OCI-LY3 (cell line): ENCODE measurements around the gene PRSS8.

Experiments
- H2AFZ ChIP-seq: fragments of 200-600, 300-600 bp; shearing (Covaris generic); 2 replicates; pipeline ENCODE4 v1.6.0; 2014; ENCODE audit warnings: antibody characterized with exemption, low read depth, low read length
- H3K27ac ChIP-seq: fragments of 200-600, 300-600 bp; sonication (generic); 2 replicates; pipeline ENCODE4 v1.5.1; 2014; ENCODE audit warnings: mild to moderate bottlenecking, low read length, moderate library complexity, mixed read lengths
- H3K27me3 ChIP-seq: fragments of 200-600, 300-600 bp; sonication (generic); 2 replicates; pipeline ENCODE4 v1.6.1; 2014; ENCODE audit warnings: low read depth, low read length, mixed read lengths
- H3K36me3 ChIP-seq: fragments of 200-600, 300-600 bp; sonication (generic); replicated peaks from 2 replicates; pipeline ENCODE3; 2014; ENCODE audit warnings: low read depth, low read length, mixed read lengths
- H3K4me1 ChIP-seq: fragments of 300-600, 200-600 bp; sonication (generic); 2 replicates; pipeline ENCODE4 v1.6.1; 2014; ENCODE audit warnings: low read length, mixed read lengths
- H3K4me2 ChIP-seq: fragments of 200-600, 300-600 bp; sonication (generic); 2 replicates; pipeline ENCODE4 v1.6.1; 2014; ENCODE audit warnings: low read length, mixed read lengths
- H3K4me3 ChIP-seq: fragments of 300-600, 200-600 bp; sonication (generic); 2 replicates; pipeline ENCODE4 v1.5.1; 2014; ENCODE audit warnings: antibody characterized with exemption, mild to moderate bottlenecking, low read length, moderate library complexity
- H3K79me2 ChIP-seq: fragments of 300-600, 200-600 bp; shearing (Covaris generic); 2 replicates; pipeline ENCODE4 v1.6.1; 2014; ENCODE audit warnings: mild to moderate bottlenecking, low read length, mixed read lengths
- H3K9ac ChIP-seq: fragments of 300-600, 200-600 bp; shearing (Covaris generic); 2 replicates; pipeline ENCODE4 v1.6.0; 2014; ENCODE audit warnings: mild to moderate bottlenecking, low read length, moderate library complexity
- H3K9me3 ChIP-seq: fragments of 200-600, 300-600 bp; shearing (Covaris generic); 2 replicates; pipeline ENCODE4 v1.6.1; 2014; ENCODE audit warnings: low read length, mixed read lengths; ENCODE audit not compliant: insufficient read depth
- H4K20me1 ChIP-seq: fragments of 200-600, 300-600 bp; sonication (generic); 2 replicates; pipeline ENCODE4 v1.6.1; 2016; ENCODE audit warnings: low read length, mixed read lengths; ENCODE audit not compliant: insufficient read depth
- CTCF ChIP-seq: fragments of 200-600, 300-600 bp; sonication (generic); IDR thresholded peaks from 2 replicates; pipeline ENCODE4 v1.5.1; 2014; ENCODE audit warnings: antibody characterized with exemption, low read length, low read depth
- EZH2phosphoT487 ChIP-seq: fragments of 200-600 bp; shearing (Covaris generic); IDR thresholded peaks from 2 replicates; pipeline ENCODE4 v1.6.1; 2018; ENCODE audit warnings: antibody characterized with exemption, mixed run types, low read depth

PRSS8 gene

GRCh38 chr16:31113121-31114120 lies 22.1 kb downstream of the PRSS8 start:
- peak overlapping the region; percentile 49 for H3K27ac ChIP-seq
- no peaks in the 10 kb centered on the region for H3K9me3 ChIP-seq
- H2AFZ ChIP-seq: no peak overlapping the region
- no peak overlapping the region for H3K4me3 ChIP-seq
- H3K4me1 ChIP-seq: peaks cover 13% of the 10 kb centered on the region
- peak overlapping the region; percentile 22; the same call in 1 of the 2 replicates for H3K4me2 ChIP-seq
- H3K9ac ChIP-seq: no peak overlapping the region
- TF ChIP-seq CTCF (no peak), EZH2phosphoT487 (no peak)
- peaks cover 15% of the 10 kb centered on the region for H3K79me2 ChIP-seq
- H4K20me1 ChIP-seq: peaks cover 5% of the 10 kb centered on the region
- peaks cover 32% of the 10 kb centered on the region for H3K36me3 ChIP-seq
- H3K27me3 ChIP-seq: no peaks in the 10 kb centered on the region

DNA sequence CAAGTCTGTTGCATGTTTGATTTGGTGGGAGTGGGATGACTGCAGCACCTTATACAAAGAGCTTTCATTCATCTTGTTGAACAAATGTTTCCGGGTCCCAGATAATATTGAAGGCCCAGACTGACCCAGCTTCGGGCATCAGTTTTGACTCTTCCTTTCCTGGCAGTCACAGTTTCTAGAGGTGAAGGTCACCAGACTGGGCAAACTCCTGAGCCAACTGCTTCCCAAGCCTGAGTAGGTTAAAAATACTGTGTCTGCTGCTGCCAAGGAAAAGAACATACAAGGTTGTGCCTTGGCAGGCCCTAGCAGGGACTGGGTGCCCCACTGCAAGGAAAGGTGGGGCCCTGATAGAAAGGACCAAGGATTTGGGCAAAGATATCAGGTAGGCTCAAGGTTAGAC lies 22.8 kb downstream of the PRSS8 start:
- H3K4me2 ChIP-seq: no peak overlapping the region
- H3K27ac ChIP-seq: no peak overlapping the region
- TF ChIP-seq CTCF (no peak), EZH2phosphoT487 (no peak)
- H3K9me3 ChIP-seq: no peaks in the 10 kb centered on the region
- no peak overlapping the region for H2AFZ ChIP-seq
- H3K36me3 ChIP-seq: peaks cover 32% of the 10 kb centered on the region
- peaks cover 10% of the 10 kb centered on the region; the same call in 1 of the 2 replicates for H3K79me2 ChIP-seq
- H3K4me3 ChIP-seq: no peak overlapping the region
- no peaks in the 10 kb centered on the region for H3K27me3 ChIP-seq
- H4K20me1 ChIP-seq: no peaks in the 10 kb centered on the region
- H3K9ac ChIP-seq: no peak overlapping the region
- peaks cover 14% of the 10 kb centered on the region for H3K4me1 ChIP-seq

GRCh38 chr16:31111881-31112466 lies 23.6 kb downstream of the PRSS8 start:
- TF ChIP-seq EZH2phosphoT487 (no peak), CTCF (no peak)
- Histone ChIP-seq H2AFZ (no peak overlapping the region), H3K9me3 (no peaks in the 10 kb centered on the region), H3K27ac (no peak overlapping the region), H3K79me2 (peaks cover 10% of the 10 kb centered on the region; the same call in 1 of the 2 replicates), H3K4me2 (no peak overlapping the region), H3K4me3 (no peak overlapping the region), H3K36me3 (peaks cover 32% of the 10 kb centered on the region), H3K27me3 (no peaks in the 10 kb centered on the region), H4K20me1 (no peaks in the 10 kb centered on the region), H3K4me1 (peaks cover 19% of the 10 kb centered on the region), H3K9ac (no peak overlapping the region)
